Brain microvascular endothelial cell (primary cell): Measurements from ENCODE around the gene PDPR.
"Not testable (repeated sequence)": the region's sequence is repeated elsewhere in the genome, so short reads cannot be mapped to it uniquely, and the experiment has no call there.

Experiments
- DNase-seq: peaks from one replicate; pipeline ENCODE4 v3.0.0-alpha.2; 2020
- H3K27ac ChIP-seq: fragments of 250-450 bp; sonication (Bioruptor Pico); 2 replicates; pipeline ENCODE4 v1.5.1; 2020; ENCODE audit warnings: mild to moderate bottlenecking, moderate library complexity
- H3K27me3 ChIP-seq: fragments of 250-450 bp; sonication (Bioruptor Pico); replicated peaks from 2 replicates; pipeline ENCODE4 v1.5.1; 2020; ENCODE audit warnings: mild to moderate bottlenecking
- H3K36me3 ChIP-seq: fragments of 250-450 bp; sonication (Bioruptor Pico); replicated peaks from 2 replicates; pipeline ENCODE4 v1.5.1; 2020; ENCODE audit warnings: mild to moderate bottlenecking
- H3K4me3 ChIP-seq: 2 replicates; pipeline ENCODE4 v1.5.1; 2011; ENCODE audit warnings: low read depth, mild to moderate bottlenecking, control low read depth, low read length, moderate library complexity
- in situ Hi-C: cut with HindIII; loops from 2 replicates; pipeline ENCODE4 v1.10.0; 2017; ENCODE audit warnings: low sequenced_read_pairs, low pct_ligation_motif_present
- TF ChIP-seq, protein P1 (sequence below): IDR thresholded peaks from 2 replicates; pipeline ENCODE4 v1.5.1; 2011; ENCODE audit warnings: low read depth, mild to moderate bottlenecking, moderate library complexity, low read length, control low read depth, inconsistent platforms; ENCODE audit errors: missing control alignments

Gene PDPR

DNA sequence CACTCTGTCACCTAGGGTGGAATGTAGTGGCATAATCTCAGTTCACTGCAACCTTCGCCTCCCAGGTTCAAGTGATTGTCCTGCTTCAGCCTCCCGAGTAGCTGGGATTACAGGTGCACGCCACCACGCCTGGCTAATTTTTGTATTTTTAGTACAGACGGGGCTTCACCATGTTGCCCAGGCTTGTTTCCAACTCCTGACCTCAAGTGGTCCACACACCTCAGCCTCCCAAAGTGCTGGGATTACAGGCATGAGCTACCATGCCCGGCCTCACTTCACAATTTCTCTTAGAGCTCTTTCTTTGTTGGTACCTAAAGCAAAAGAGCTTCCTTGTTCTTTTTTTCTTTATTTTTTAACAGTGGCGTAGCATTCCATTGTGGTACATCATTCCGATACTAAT lies 35.2 kb downstream of the PDPR start:
- in situ Hi-C loops, H3K27me3 ChIP-seq, H3K4me3 ChIP-seq, DNase-seq, H3K27ac ChIP-seq: not testable (repeated sequence)
- H3K36me3 ChIP-seq, result peaks cover 34% of the 10 kb centered on the region

- in situ Hi-C loops, result no loop called here
- no peaks in the 10 kb centered on the region for H3K27me3 ChIP-seq
- peaks cover 33% of the 10 kb centered on the region for H3K36me3 ChIP-seq
- H3K27ac ChIP-seq, result no peak overlapping the region
- no peak for DNase-seq
- TF ChIP-seq, protein P1, sequence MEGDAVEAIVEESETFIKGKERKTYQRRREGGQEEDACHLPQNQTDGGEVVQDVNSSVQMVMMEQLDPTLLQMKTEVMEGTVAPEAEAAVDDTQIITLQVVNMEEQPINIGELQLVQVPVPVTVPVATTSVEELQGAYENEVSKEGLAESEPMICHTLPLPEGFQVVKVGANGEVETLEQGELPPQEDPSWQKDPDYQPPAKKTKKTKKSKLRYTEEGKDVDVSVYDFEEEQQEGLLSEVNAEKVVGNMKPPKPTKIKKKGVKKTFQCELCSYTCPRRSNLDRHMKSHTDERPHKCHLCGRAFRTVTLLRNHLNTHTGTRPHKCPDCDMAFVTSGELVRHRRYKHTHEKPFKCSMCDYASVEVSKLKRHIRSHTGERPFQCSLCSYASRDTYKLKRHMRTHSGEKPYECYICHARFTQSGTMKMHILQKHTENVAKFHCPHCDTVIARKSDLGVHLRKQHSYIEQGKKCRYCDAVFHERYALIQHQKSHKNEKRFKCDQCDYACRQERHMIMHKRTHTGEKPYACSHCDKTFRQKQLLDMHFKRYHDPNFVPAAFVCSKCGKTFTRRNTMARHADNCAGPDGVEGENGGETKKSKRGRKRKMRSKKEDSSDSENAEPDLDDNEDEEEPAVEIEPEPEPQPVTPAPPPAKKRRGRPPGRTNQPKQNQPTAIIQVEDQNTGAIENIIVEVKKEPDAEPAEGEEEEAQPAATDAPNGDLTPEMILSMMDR, result no peak
- H3K4me3 ChIP-seq, result no peak overlapping the region
Observed at GRCh38 chr16:70151391-70151790, 37.3 kb downstream of the PDPR start.

- Histone ChIP-seq H3K4me3 (no peak overlapping the region), H3K27me3 (no peaks in the 10 kb centered on the region), H3K27ac (no peak overlapping the region), H3K36me3 (peaks cover 33% of the 10 kb centered on the region)
- DNase-seq, result no peak
- TF ChIP-seq, protein P1, result no peak
- in situ Hi-C loops, result no loop called here
Observed at GRCh38 chr16:70151941-70152509, 37.9 kb downstream of the PDPR start.

DNA sequence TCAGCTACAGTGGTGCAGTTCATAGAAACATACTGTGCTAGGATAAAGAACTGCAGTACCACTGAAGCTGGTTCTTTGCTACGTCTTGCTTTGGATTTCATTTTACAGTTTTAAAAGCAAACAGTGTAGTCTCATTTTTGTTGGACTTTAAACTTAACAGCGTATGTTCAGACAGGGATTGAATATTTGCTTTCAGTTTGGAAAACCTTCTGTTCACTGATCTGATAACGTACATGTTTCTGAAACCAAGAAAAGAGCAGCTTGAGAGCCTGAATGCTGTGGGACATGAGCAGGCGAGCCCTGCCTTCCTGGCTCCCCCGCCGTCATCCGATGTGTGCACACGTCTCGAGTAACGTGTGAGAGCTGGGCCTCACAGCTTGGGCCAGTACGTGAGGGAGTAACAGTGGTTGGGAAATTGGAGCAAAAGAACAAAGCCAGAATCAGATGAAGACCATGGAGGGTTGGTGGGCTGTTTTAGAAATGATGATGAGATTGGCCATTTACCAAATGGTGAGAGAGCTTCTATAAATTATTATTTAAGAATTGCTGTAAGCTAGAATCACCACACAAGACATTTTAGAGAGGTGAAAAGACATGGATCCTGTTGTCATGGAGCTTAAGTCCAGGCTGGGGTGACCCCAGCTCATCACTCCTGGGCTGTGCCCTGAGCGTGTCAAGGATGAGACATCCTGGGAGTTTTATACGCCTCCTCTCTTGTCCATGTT lies 38.6 kb downstream of the PDPR start:
- H3K27ac ChIP-seq, result no peak overlapping the region
- H3K4me3 ChIP-seq, result no peak overlapping the region
- H3K36me3 ChIP-seq, result peaks cover 35% of the 10 kb centered on the region
- in situ Hi-C loops, result no loop called here
- TF ChIP-seq, protein P1, result no peak
- no peak for DNase-seq
- H3K27me3 ChIP-seq, result no peaks in the 10 kb centered on the region

- in situ Hi-C loops, H3K27me3 ChIP-seq, H3K27ac ChIP-seq: not testable (repeated sequence)
Observed at GRCh38 chr16:70154736-70155135, 40.6 kb downstream of the PDPR start.

DNA sequence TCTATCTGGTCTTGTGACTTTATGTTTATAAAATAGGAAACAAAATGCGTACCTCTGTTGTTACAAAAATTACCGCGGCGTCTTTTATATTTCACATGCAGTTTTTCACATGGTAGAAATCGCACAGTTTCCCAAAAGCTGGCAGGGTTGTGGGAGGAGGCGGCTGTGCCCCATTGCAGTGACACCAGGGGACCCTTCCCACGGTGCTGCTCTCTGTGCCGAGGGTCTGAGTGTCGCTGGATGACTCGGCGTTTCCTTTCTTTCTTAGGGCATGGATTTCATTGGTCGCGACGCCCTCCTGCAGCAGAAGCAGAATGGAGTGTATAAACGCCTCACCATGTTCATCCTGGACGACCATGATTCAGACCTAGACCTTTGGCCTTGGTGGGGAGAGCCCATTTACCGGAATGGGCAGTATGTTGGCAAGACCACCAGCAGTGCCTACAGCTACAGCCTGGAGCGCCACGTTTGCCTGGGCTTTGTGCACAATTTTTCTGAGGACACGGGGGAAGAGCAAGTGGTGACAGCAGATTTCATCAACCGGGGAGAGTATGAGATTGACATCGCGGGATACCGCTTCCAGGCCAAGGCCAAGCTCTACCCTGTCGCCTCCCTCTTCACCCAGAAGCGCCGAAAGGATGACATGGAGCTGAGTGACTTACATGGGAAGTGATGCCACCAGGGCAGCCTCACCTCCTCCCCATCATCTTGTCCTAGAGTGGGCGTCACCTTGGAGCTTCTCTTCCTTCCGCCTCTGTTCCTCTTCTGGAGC lies 42.3 kb downstream of the PDPR start:
- peaks cover 32% of the 10 kb centered on the region for H3K36me3 ChIP-seq

More at GRCh38 chr16:70154736-70155135, 40.6 kb downstream of the PDPR start:
- peaks cover 41% of the 10 kb centered on the region for H3K36me3 ChIP-seq
- H3K4me3 ChIP-seq, DNase-seq: not testable (repeated sequence)

More for the DNA sequence above, 42.3 kb downstream of the PDPR start:
- Histone ChIP-seq H3K27ac (no peak overlapping the region), H3K27me3 (no peaks in the 10 kb centered on the region), H3K4me3 (no peak overlapping the region)
- in situ Hi-C loops, result no loop called here
- DNase-seq, result no peak
- TF ChIP-seq, protein P1, result no peak
